ENCODE data around the gene ATP11C.
"Not testable (repeated sequence)": the region's sequence is repeated elsewhere in the genome, so short reads cannot be mapped to it uniquely, and the experiment has no call there.

Gene ATP11C

GRCh38 chrX:139856826-139857225 is 76.0 kb downstream of the ATP11C start:
- not testable (repeated sequence) for DNase-seq (ENCODE audit: low read depth in 2 of 2)

DNA sequence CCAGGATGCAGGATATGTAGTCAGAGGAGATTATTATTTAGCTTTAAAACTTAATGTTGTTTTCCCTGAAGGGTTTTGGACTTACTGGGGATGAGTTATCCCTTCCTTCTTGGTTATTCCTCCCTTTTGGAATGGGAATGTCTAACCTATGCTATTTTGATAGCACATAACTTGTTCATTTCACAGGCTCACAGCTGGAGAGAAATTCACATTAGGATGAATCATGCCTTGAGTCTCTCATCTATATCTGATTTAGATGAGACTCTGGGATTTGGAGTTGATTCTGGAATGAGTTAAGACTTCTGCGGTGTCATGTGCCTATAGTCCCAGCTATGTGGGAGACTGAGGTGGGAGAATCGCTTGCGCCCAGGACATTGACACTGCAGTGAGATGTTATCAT is 81.1 kb downstream of the ATP11C start:
- DNase-seq (ENCODE audit: low read depth in 2 of 2): no peak

- DNase-seq (ENCODE audit: low read depth in 2 of 2): no peak
Observed at GRCh38 chrX:139850968-139851367, 81.9 kb downstream of the ATP11C start.

DNA sequence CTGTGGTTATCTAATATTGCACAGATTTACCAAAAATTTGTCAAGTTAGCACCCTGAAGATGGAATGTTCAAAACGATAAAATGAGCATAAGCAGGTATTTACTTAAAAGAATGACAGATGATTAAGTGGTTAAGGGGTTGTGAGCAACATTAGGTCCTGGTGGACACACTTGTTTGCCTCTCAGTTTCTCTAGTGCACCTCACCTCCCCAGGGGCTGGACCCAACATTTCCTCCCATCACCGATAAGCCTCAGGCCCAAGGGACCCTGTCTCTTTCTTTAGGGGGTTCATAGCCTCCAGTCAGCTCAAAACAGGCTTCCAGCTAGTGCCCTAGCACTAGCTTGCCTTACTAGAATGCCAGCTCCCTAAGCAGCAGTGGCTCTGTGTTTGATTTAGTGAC is 88.0 kb downstream of the ATP11C start:
- DNase-seq (ENCODE audit: low read depth in 2 of 2): no peak

DNA sequence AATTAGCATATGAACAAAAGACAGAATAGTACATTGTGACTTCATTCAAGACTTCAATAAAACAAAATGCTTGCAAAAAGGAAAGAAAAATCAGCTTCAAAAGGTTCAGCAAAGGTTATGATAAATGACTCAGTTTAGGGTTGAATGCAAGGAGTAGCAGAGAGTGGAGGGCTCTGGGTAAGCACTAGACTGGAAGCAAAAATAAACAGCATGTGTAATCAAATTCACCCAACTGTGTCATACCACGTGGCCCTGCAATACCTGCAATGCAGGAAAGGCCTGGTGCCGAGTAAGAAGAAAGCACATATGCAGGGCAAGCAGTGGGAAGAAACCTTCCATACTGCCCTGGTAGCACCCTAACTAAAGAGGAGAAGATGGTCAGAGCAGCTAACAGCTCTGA is 88.7 kb downstream of the ATP11C start:
- no peak for DNase-seq (ENCODE audit: low read depth in 2 of 2)

DNA sequence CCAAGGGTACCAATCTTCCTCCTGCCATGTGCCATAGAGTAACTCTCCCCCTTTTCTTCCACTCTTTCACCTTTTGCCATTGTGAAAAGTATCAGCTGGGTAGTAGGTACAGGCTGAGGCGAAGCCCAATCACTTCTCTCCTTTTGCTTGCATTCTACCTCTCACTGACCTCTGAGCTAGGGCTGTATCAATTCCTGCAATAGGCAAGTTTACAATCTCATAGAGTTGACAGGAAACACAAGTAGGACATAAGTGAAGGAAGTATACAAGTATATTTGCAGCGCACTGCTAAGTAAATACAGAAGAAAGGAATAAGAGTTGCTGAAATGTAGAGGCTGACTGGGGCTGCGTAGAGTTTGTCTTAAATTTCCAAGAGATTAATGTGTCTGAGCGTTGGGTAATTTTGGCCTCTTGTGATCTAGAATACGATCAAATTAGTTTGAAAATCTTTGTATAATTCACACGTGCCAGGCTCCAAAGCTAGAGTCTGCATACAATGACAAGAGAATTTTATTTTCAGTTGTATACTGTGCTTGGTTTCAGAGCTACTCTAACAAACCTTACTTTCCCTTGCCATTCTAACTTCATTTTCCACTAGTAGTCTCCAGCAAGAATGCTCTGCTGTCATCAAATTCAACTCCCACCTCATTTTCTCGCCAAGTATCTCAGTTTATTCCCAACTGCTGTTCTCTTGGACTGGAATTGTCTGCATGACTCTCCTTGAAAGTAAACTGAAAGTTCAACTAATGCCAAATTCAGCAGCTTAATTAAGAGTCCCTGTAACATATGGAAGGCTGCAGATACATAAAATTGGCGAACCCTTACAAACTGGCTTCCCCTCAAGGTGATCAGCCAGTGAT is 90.3 kb downstream of the ATP11C start:
- DNase-seq (ENCODE audit: low read depth in 2 of 2): no peak

GRCh38 chrX:139836335-139836734 is 96.5 kb downstream of the ATP11C start:
- DNase-seq (ENCODE audit: low read depth in 2 of 2): not testable (repeated sequence)

- no peak for DNase-seq (ENCODE audit: low read depth in 2 of 2)
Observed at GRCh38 chrX:139834879-139835278, 98.0 kb downstream of the ATP11C start.

DNA sequence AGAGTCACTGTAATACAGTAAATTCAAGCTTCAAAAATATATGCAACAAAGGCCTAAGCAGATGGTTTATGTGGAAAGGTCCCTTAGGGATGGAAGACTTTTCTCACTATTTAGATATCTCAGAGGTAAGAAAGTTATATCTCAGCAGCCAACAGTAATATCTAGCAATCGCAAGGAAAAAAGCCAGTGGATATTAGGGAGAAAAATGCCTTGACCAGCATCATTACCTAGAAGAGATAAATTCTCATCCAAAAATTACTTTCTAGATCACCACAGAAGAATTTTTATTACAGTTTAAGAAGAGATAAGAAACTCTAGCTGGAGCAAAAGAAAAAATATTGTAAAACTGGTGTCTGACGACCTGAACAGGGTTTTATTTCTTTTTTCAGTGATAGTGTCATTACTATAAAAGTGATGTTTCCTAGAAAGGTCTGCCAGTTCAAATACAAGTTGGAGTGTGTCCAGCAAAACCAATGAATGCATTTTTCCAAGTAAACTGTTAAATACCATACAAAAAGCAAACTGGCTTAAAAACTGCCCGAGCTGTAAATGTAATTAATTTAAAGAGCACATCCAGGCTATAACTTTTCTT is 100.0 kb downstream of the ATP11C start:
- no peak for DNase-seq (ENCODE audit: low read depth in 2 of 2)

GRCh38 chrX:139831675-139832456 is 101.0 kb downstream of the ATP11C start:
- no peak for DNase-seq (ENCODE audit: low read depth in 2 of 2)

- DNase-seq (ENCODE audit: low read depth in 2 of 2): no peak
Observed at GRCh38 chrX:139831017-139831416, 101.8 kb downstream of the ATP11C start.

DNA sequence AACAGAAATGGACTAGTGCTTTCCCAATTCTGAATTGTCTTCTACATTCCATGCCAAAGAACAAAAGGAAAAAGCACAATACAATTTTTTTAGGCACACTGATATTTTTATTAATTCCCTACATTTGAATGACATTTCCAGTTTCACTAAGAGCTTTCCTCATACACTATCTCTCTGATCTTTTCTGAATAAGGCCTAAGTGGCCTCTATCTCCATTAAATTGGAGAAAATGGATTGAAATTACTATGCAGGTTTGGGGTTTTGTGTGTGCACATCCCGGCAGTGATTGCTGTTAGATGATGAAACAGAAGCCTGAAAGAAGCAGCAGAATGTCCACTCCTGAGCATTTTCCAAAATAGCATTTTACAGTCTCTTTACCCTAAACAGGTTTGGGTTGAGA is 104.0 kb downstream of the ATP11C start:
- no peak for DNase-seq (ENCODE audit: low read depth in 2 of 2)

GRCh38 chrX:139828033-139828432 is 104.8 kb downstream of the ATP11C start:
- DNase-seq (ENCODE audit: low read depth in 2 of 2): no peak

- DNase-seq (ENCODE audit: low read depth in 2 of 2): no peak
Observed at GRCh38 chrX:139826065-139827044, 106.5 kb downstream of the ATP11C start.

DNA sequence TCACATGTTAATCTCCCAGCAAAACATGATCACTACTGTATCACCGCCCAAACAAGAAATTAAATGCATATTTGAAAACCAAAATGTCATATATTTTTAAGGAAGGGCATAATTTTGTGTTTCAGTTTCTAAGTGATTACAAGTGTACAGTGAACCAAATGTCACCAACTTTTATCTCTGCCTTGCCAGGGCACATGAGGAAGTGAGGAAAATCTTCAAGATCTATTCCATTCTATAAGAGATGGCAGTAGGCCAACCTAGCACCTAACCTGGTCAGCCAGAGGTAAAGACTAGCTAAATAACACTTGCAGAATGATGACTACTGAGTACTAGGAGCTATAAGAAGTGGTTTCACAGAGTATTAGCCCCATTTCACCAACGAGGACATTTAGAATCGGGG is 107.2 kb downstream of the ATP11C start:
- no peak for DNase-seq (ENCODE audit: low read depth in 2 of 2)

GRCh38 chrX:139823806-139824205 is 109.0 kb downstream of the ATP11C start:
- DNase-seq (ENCODE audit: low read depth in 2 of 2): no peak

GRCh38 chrX:139820358-139820984 is 112.4 kb downstream of the ATP11C start:
- no peak for DNase-seq (ENCODE audit: low read depth in 2 of 2)

- DNase-seq (ENCODE audit: low read depth in 2 of 2): no peak
Observed at GRCh38 chrX:139816204-139816603, 116.6 kb downstream of the ATP11C start.

- no peak for DNase-seq (ENCODE audit: low read depth in 2 of 2)
Observed at GRCh38 chrX:139815771-139816170, 117.1 kb downstream of the ATP11C start.

- DNase-seq (ENCODE audit: low read depth in 2 of 2): no peak
Observed at GRCh38 chrX:139811942-139812629, 120.8 kb downstream of the ATP11C start.

Data from stimulated activated CD4-positive, alpha-beta T cell treated with anti-CD3 and anti-CD28 coated beads, Interleukin-1b, Interleukin-23, amount 100 ng/mL, for 1 hour (primary cell).